T-helper 17 cell (primary cell): ENCODE measurements around the gene BNIP2. TPM values are rescaled to one million over a fixed set of nuclear protein-coding genes. Genes with fewer than 3 reads are reported as not detected.

Source experiments
- ATAC-seq: fragments of 150-1000 bp; cut with Tn5 transposase; 2 replicates; pipeline ENCODE4 v1.10.0; 2021; ENCODE audit warnings: mild to moderate bottlenecking, moderate library complexity
- DNase-seq, 3 donors: peaks; one replicate each; pipeline versions ENCODE4 v3.0.0 to v3.0.0-alpha.2; 2020 to 2021
- H3K9me3 ChIP-seq: one replicate; pipeline ENCODE4 v1.7.0; 2013; ENCODE audit warnings: low read length, mild to moderate bottlenecking; ENCODE audit not compliant: control insufficient read depth, poor library complexity, severe bottlenecking
- H3K27ac Mint-ChIP-seq: one replicate; pipeline ENCODE4 v1.8.0; 2022; ENCODE audit warnings: mild to moderate bottlenecking, moderate library complexity, mixed read lengths
- H3K27me3 Mint-ChIP-seq: one replicate; pipeline ENCODE4 v1.8.0; 2022; ENCODE audit warnings: mixed read lengths
- H3K36me3 Mint-ChIP-seq: one replicate; pipeline ENCODE4 v1.8.0; 2022; ENCODE audit warnings: low read depth, mixed read lengths
- H3K4me1 Mint-ChIP-seq: one replicate; pipeline ENCODE4 v1.8.0; 2022; ENCODE audit warnings: mild to moderate bottlenecking, mixed read lengths
- H3K4me3 Mint-ChIP-seq: one replicate; pipeline ENCODE4 v1.8.0; 2022; ENCODE audit warnings: mild to moderate bottlenecking, moderate library complexity, mixed read lengths
- total RNA-seq, 4 donors: library from RNA in 2 of 4; stranded (reverse) in 2 of 4; gene quantifications; one replicate each; pipeline ENCODE4 v1.2.3 and lab custom pipeline; 2022 to 2026

BNIP2 gene, protein sequence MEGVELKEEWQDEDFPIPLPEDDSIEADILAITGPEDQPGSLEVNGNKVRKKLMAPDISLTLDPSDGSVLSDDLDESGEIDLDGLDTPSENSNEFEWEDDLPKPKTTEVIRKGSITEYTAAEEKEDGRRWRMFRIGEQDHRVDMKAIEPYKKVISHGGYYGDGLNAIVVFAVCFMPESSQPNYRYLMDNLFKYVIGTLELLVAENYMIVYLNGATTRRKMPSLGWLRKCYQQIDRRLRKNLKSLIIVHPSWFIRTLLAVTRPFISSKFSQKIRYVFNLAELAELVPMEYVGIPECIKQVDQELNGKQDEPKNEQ
- total RNA-seq (10 to 100 TPM; 80.1 to 97.3 TPM), total RNA-seq (lab: John Stamatoyannopoulos, UW) (180 to 243 reads per million in 2 donors)

DNA sequence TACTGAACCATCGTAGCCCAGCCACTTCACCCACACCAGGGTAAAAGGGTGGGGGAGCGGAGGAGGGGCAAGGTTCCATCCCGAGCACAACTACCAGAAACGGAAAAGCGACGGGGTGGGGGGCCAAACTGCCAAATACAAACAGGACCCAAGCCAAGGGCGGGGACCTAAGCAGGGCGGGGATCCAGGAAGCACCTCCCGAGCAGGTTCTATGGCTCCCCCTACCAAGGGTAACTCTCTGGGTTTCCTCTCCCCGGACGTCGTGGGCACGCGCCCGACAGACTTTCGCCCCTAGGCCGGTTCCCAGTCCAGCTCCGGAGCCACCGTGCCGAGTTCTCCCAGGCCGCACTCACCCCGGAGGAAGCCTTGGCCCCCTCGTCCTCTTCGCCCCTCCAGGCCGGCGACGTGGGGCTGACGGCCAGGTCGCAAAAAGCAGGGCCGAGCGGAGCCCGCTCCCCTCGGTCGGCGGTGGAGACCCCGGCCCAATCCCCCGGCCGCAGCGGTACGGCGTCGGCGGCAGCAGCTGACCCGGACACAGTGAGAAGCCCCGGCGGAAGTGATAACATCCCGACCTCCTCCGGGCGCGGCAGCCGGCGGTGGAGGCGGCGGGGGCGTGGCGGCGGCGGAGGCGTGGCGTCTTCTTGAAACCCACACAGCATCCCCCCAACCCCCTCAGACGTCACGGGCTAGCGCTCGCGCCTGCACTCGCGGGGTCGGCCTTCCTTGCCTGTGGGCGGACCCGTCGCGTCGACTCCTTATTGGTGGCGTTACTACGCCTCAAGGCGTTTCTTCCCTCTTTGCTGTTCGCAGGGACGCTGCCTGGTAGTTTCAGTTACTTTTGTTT, at the start of gene BNIP2:
Gene BNIP2, minus strand, starts transcription at position 539 of the 844 bp plus-strand sequence. CDS start 6,863 bp downstream, outside the sequence.
- H3K27me3 Mint-ChIP-seq, result no peaks in the 10 kb centered on the region
- H3K36me3 Mint-ChIP-seq, result peaks cover 3% of the 10 kb centered on the region
- ATAC-seq (peak; percentile 91), DNase-seq (peak; percentile 98 to 99 (median 99))
- H3K9me3 ChIP-seq, result no peaks in the 10 kb centered on the region
- peak within 1 kb of the TSS; percentile 99 for H3K27ac Mint-ChIP-seq
- H3K4me3 Mint-ChIP-seq, result peak within 1 kb of the TSS; percentile 95
- peaks cover 27% of the 10 kb centered on the region for H3K4me1 Mint-ChIP-seq

DNA sequence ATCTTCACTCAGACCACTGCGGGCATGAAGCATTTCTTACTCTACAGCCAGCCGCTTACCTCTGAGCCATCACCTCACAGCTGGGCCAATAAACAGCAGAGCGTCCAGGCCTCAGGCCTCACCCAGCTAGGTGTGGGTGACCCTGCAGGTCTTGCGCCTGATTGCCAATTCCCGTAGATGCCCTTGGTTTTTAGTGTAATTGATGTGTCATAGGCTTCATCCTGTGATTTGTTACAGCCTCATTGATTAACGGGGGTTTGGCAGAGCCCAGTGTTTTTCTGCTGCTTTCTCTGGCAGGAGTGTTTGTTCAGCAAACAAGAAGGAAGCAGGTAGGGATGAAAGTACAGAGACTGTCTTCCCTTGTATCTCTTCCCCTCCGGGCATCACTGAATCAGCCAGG, 49.6 kb upstream of the BNIP2 start:
- ATAC-seq (no peak), DNase-seq (no peak)
- H3K4me3 Mint-ChIP-seq, result no peak overlapping the region
- H3K4me1 Mint-ChIP-seq, result peaks cover 2% of the 10 kb centered on the region
- no peaks in the 10 kb centered on the region for H3K9me3 ChIP-seq
- peaks cover 33% of the 10 kb centered on the region for H3K27me3 Mint-ChIP-seq
- no peaks in the 10 kb centered on the region for H3K36me3 Mint-ChIP-seq
- no peak overlapping the region for H3K27ac Mint-ChIP-seq

DNA sequence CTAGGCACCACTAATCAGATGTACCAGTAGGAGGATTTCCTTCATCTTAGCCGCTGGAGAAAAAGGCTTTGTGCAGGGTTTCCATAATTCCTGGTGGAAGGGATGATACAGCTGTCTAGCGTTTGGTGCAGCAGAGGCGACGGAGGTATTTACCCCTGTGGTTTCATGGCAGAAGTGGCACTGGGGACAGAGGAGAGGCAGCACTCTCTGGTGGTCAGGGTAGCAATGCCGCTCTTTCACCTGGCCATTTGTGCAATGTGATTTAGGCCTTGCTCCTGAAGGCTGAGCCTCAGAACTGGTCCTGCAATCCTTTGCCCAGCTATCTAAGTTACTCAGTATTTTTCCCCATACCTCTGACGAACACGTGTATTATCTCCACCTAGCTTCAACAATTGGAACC, 47.1 kb upstream of the BNIP2 start:
- no peak for ATAC-seq
- Mint-ChIP-seq H3K36me3 (no peaks in the 10 kb centered on the region), H3K27me3 (peaks cover 47% of the 10 kb centered on the region), H3K27ac (peak overlapping the region; percentile 27), H3K4me1 (peaks cover 2% of the 10 kb centered on the region), H3K4me3 (no peak overlapping the region)
- H3K9me3 ChIP-seq, result no peaks in the 10 kb centered on the region
- no peak for DNase-seq

- DNase-seq, result no peak
- no peaks in the 10 kb centered on the region for H3K9me3 ChIP-seq
- ATAC-seq, result no peak
- Mint-ChIP-seq H3K27ac (no peak overlapping the region), H3K4me3 (no peak overlapping the region), H3K36me3 (peaks cover 3% of the 10 kb centered on the region), H3K27me3 (peaks cover 25% of the 10 kb centered on the region), H3K4me1 (peaks cover 3% of the 10 kb centered on the region)
These were observed 36.0 kb upstream of the BNIP2 start for GRCh38 chr15:59725151-59725486.

GRCh38 chr15:59723687-59724346, 34.7 kb upstream of the BNIP2 start:
- DNase-seq (no peak), ATAC-seq (no peak)
- Mint-ChIP-seq H3K4me3 (no peak overlapping the region), H3K27me3 (peaks cover 13% of the 10 kb centered on the region), H3K36me3 (peaks cover 3% of the 10 kb centered on the region), H3K27ac (no peak overlapping the region), H3K4me1 (peaks cover 3% of the 10 kb centered on the region)
- no peaks in the 10 kb centered on the region for H3K9me3 ChIP-seq

DNA sequence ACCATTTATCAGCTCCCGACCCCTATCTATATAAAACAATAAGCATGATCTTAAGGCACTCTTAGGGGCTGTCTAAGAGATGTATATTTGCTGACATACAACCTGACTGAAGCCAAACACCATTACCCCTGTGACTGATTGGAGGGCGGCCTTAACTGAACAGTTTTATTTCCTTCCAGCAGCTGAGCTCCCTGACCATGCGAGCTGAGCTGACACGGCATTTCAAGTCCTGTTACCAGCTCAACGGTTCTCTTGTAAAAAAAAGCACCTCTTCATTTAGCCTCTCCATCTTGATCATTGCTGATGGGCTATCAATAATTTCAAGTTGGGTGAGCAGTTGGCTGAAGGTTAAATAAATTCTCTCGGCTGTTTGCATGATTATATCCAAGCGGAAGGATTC, 33.4 kb upstream of the BNIP2 start:
- Mint-ChIP-seq H3K4me3 (no peak overlapping the region), H3K36me3 (peaks cover 3% of the 10 kb centered on the region), H3K27me3 (peaks cover 9% of the 10 kb centered on the region), H3K4me1 (peaks cover 3% of the 10 kb centered on the region), H3K27ac (no peak overlapping the region)
- H3K9me3 ChIP-seq, result no peaks in the 10 kb centered on the region
- no peak for ATAC-seq
- DNase-seq, result no peak

- H3K4me1 Mint-ChIP-seq, result no peaks in the 10 kb centered on the region
- no peak overlapping the region for H3K4me3 Mint-ChIP-seq
- no peak for DNase-seq
- no peaks in the 10 kb centered on the region for H3K36me3 Mint-ChIP-seq
- H3K27ac Mint-ChIP-seq, result no peak overlapping the region
- ATAC-seq, result no peak
- H3K9me3 ChIP-seq, result no peaks in the 10 kb centered on the region
- H3K27me3 Mint-ChIP-seq, result peaks cover 5% of the 10 kb centered on the region
These were observed 32.9 kb upstream of the BNIP2 start for GRCh38 chr15:59722037-59722436.

- ATAC-seq (no peak), DNase-seq (no peak)
- peaks cover 4% of the 10 kb centered on the region for H3K27me3 Mint-ChIP-seq
- H3K9me3 ChIP-seq, result no peaks in the 10 kb centered on the region
- no peaks in the 10 kb centered on the region for H3K36me3 Mint-ChIP-seq
- no peaks in the 10 kb centered on the region for H3K4me1 Mint-ChIP-seq
- H3K4me3 Mint-ChIP-seq, result no peak overlapping the region
- H3K27ac Mint-ChIP-seq, result no peak overlapping the region
These were observed 32.3 kb upstream of the BNIP2 start for GRCh38 chr15:59721411-59721810.

GRCh38 chr15:59713177-59713576, 24.1 kb upstream of the BNIP2 start:
- Mint-ChIP-seq H3K4me1 (no peaks in the 10 kb centered on the region), H3K27me3 (peaks cover 22% of the 10 kb centered on the region), H3K27ac (no peak overlapping the region), H3K4me3 (no peak overlapping the region), H3K36me3 (no peaks in the 10 kb centered on the region)
- DNase-seq (no peak), ATAC-seq (no peak)
- H3K9me3 ChIP-seq, result no peaks in the 10 kb centered on the region

GRCh38 chr15:59711451-59712243, 22.5 kb upstream of the BNIP2 start:
- Mint-ChIP-seq H3K4me3 (no peak overlapping the region), H3K27me3 (peaks cover 18% of the 10 kb centered on the region), H3K36me3 (no peaks in the 10 kb centered on the region), H3K27ac (no peak overlapping the region), H3K4me1 (no peaks in the 10 kb centered on the region)
- no peaks in the 10 kb centered on the region for H3K9me3 ChIP-seq
- DNase-seq (no peak), ATAC-seq (no peak)

DNA sequence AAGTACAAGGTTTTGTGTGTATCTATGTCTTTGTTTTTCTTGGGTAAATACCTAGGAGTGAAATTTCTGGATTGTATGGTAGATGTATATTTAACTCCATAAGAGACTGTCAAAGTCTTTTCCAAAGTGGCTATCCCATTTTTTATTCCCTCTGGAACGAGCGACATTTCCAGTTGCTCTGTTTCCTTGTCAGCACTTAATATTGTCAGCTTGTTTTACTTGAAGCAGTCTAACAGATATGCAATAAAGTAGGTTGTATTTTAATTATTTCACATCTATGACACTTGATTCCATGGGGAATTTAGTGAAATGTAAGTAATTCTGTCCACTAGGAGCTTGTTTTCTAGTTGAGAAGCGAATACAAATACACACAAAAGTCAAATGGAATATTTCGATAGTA, 18.5 kb upstream of the BNIP2 start:
- ATAC-seq, result no peak
- Mint-ChIP-seq H3K4me1 (no peaks in the 10 kb centered on the region), H3K27ac (no peak overlapping the region), H3K4me3 (no peak overlapping the region), H3K36me3 (no peaks in the 10 kb centered on the region), H3K27me3 (peaks cover 8% of the 10 kb centered on the region)
- no peak for DNase-seq
- no peaks in the 10 kb centered on the region for H3K9me3 ChIP-seq

DNA sequence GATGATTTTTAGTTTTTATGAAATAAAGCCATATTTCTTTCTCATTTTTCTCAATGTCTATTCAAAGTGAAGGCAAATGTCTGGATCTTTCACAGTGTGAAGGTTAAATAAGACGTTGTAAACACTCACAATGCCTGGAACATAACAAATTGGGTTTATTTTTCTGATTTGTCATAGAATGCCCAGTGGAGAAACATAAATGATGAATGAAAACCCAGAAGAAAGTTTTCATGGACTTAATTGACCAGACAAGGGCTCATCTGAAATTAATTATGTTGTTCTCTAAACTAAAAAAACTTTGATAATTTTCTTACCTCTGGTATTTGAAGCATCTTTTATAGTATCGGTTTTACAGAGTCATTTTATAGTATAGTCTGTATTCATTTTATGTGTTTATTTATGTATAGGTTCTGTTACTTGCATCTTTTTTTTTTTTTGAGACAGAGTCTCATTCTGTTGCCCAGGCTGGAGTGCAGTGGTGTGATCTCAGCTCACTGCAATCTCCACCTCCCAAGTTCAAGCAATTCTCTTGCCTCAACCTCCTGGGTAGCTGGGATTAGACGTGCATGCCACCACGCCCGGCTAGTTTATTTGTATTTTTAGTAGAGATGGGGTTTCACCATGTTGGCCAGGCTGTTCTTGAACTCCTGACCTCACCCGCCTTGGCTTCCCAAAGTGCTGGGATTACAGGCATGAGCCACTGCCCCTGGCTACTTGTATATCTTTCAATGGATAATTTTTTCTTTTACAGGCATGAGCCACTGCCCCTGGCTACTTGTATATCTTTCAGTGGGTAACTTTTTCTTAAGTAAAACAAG, 15.1 kb upstream of the BNIP2 start:
- no peaks in the 10 kb centered on the region for H3K9me3 ChIP-seq
- ATAC-seq (no peak), DNase-seq (no peak)
- Mint-ChIP-seq H3K27ac (no peak overlapping the region), H3K36me3 (no peaks in the 10 kb centered on the region), H3K27me3 (no peaks in the 10 kb centered on the region), H3K4me1 (no peaks in the 10 kb centered on the region), H3K4me3 (no peak overlapping the region)
